ENCODE data around the gene FAM227B. TPM values are rescaled to one million over a fixed set of nuclear protein-coding genes. Genes with fewer than 3 reads are reported as not detected.
"Not testable (repeated sequence)": the region's sequence is repeated elsewhere in the genome, so short reads cannot be mapped to it uniquely, and the experiment has no call there.

The FAM227B gene
- total RNA-seq, 1 donor from 2014 or later = 4.6 TPM

DNA sequence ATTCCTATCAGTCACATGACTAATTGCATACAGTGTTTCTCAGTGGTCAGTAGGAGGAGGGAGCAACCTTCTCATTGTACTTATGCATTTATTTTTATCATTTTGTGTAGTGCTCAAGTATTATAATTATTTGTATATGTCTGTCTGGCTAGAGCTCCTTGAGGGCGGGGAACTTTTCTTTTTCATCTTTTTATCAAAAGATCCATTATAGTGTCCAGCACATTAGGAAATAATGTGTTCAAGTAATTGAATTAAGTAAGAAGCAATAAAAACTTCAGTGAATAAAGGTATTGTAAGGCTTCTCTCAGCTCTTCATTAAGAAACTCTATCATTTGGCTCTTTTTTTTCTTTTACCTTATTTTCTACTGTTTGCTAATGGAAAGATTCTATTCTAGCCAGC is 178.8 kb downstream of the FAM227B start:
- intact Hi-C loops (cut with micrococcal nuclease) = no loop called here

- intact Hi-C loops (cut with micrococcal nuclease) = no loop called here
These were observed 179.3 kb downstream of the FAM227B start for GRCh38 chr15:49441356-49441755.

GRCh38 chr15:49439678-49440395 is 180.8 kb downstream of the FAM227B start:
- intact Hi-C loops (cut with micrococcal nuclease) = no loop called here

DNA sequence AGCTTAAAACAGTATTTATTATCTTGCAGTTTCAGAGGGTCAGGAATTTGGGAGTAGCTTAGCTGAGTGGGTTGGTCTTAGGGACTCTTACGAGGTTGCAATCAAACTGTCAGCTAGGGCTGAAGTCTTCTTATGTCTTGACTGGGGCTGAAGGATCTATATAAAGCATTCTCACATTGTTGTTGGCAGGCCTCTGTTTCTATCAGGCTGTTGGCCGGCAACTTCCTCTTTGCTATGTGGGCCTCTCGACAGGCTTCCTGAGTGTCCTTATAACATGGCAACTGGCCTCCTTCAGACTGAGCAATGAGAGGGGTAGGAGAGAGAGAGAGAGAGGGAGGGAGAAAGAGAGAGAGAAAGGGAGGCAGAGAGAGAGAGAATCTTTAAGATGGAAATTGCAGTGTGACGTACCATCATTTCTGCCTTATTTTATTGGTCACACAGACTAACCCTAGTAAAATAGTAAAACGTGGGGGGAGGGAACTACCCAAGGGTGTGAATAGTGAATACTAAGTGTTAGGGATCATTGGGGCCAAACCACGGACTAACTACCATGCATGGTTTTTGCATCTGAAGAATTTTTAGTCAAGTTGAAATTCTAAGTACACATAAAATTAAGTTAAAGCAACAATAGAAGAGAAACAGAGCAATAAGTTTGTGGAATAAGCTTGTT is 181.5 kb downstream of the FAM227B start:
- intact Hi-C loops (cut with micrococcal nuclease) = no loop called here

GRCh38 chr15:49436751-49437150 is 183.9 kb downstream of the FAM227B start:
- intact Hi-C loops (cut with micrococcal nuclease) = no loop called here

DNA sequence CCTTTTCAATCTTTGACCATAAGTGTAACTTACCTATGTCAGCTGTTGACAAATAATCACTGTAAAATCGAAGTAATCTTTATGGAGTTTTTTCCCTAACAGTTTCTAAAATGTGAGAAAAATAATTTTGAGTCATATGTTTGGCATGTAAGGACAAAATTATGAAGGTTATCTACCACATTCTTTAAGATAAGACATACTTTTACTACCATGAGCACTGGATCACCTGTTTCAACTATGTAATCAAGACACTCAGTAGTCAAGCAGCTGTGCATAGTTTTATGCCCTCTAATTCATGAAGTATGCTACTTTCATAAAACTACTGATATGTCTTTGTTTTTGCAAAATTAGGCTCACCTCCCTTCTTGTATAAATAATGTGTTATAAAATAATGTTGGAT is 185.4 kb downstream of the FAM227B start:
- intact Hi-C loops (cut with micrococcal nuclease) = no loop called here

DNA sequence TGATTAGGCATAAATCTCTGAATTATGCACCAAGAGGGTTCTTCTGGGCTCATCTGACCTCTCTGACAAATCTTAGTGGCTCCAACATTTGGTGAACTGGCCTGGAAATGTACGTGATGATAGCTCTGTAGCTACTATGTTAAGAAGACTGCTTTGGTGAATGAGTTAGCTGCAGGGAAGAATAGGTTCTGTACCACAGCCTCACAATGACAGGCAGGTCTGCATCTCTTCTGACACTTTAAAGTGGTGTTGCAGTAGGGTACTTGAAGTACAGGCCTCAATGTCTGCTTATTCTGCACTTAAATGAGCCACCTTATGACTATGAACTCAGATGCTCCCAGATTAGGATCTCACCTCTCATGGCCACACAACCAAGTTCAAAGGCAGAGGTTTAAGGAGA is 190.6 kb downstream of the FAM227B start:
- intact Hi-C loops (cut with micrococcal nuclease) = loop anchor here (5.0 kb wide), 1 partner anchor 48 kb away; no protein-coding TSS in a partner anchor

DNA sequence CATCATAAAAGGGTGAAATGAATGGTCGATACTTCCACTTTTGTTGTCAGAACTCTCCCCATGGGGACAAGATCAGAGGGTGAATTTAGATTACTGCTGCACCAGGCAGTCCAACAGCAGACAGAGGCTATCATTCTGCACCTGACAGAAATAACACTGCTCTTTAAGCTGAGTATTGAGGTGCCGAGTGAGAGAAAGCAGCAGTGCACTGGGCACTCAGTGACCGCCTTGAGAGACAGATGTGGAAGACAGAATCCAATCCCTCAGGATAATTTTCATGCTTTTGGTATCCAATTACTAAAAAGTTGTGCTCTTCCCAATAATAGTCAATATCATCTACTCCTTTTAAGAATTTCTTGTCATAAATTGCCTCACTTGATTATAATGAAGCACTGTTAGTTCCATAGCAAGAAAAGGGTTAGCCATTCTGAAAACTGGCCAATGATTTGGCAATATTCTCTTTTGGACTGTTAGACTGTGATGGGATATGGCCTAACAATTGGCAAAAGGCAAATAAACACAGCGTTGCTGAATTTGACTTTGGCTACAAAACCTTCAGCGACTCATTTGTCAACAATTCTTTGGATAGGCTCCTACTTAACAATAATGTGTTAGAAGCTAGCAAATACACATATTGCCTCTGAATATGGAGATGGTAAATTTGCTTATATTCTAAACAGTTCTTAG is 192.1 kb downstream of the FAM227B start:
- intact Hi-C loops (cut with micrococcal nuclease) = no loop called here

- intact Hi-C loops (cut with micrococcal nuclease) = no loop called here
These were observed 193.2 kb downstream of the FAM227B start for GRCh38 chr15:49427372-49427771.

DNA sequence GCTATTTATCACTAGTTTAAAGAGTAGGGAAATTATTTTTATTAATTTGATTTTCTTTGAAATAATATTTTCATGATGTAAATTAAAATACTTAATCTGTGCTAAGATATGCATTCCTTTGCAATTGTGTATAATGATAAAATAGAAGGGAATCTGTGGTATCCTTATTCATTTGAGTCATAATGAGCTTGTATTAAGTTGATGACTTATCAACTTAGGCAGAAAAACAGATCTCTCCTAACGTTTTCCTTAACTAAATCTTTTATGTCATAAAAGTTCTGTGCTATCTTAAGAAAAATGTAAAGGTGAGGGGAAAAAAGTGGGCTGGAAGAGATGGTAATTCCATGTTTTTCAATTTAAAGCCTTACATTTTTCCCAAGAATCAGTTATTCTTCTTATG is 195.7 kb downstream of the FAM227B start:
- intact Hi-C loops (cut with micrococcal nuclease) = loop anchor here (5.0 kb wide), 2 partner anchors 548 to 892 kb away; partner anchors contain the start of gene EID1

DNA sequence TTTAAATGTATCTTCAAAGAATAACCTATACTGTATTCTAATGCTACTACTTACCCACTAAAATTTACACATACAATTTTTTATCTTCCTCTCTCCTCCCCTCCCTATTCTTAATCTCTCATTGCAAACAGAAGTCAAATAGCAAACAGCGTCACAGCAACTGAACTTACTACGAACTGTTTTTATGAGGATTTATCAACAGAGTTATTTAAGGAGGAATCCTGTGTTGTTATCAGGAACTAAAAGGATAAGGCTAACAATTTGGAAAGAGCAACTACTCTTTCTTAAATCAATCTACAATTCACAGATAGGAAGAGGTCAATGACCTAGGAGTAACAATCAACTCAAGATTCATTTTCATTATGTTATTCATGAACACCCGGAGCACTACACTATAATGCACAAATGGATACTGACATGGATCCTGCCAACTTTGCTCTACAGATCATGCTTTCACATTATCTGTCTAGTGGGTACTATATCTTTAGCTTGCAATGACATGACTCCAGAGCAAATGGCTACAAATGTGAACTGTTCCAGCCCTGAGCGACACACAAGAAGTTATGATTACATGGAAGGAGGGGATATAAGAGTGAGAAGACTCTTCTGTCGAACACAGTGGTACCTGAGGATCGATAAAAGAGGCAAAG is 196.6 kb downstream of the FAM227B start:
- intact Hi-C loops (cut with micrococcal nuclease) = loop anchor here (2.0 to 5.0 kb wide), 4 partner anchors 547 to 893 kb away; partner anchors contain the start of gene EID1

DNA sequence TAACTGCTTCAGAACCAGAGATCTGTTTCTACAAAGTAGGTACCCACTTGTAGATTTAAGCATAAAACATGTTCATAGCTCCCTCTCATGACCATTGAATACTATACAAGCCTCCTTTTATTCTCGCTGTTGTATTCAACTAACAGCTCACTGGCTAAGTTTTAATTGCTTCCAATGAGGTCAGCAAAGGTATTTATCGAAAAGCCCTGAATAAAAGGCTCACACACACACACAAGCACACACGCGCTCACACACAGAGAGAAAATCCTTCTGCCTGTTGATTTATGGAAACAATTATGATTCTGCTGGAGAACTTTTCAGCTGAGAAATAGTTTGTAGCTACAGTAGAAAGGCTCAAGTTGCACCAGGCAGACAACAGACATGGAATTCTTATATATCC is 197.6 kb downstream of the FAM227B start, which contains the start of gene FGF7:
Gene FGF7, plus strand, starts transcription at position 222 of the 400 bp plus-strand sequence. CDS start 1,056 bp downstream, outside the sequence.
- intact Hi-C loops (cut with micrococcal nuclease) = loop anchor here (2.0 to 5.0 kb wide), 4 partner anchors 546 to 894 kb away; partner anchors contain the start of gene EID1

GRCh38 chr15:49421991-49422390 is 198.6 kb downstream of the FAM227B start:
- intact Hi-C loops (cut with micrococcal nuclease) = loop anchor here (1.0 to 5.0 kb wide), 7 partner anchors 187 to 895 kb away; partner anchors contain the start of genes COPS2 and EID1

DNA sequence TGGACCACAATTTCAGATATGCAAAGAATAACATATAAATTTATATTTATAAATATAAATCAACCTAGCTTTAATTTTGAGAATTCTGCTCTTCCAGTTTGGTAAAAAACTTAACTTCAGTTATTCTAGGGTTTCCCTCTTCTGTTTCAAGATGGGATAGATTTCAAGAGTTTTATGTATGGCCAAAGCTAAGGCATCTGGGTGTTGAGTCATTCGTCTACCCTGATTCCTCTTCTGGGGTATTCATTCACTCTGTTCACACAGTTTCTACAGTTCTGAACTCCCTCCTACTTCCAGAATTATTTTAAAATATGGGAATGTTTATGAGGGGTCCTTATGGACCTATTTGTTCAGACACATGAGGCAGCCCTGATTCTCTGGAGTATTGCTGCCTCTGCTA is 201.8 kb downstream of the FAM227B start:
- intact Hi-C loops (cut with micrococcal nuclease) = no loop called here

- intact Hi-C loops (cut with micrococcal nuclease) = no loop called here
These were observed 205.0 kb downstream of the FAM227B start for GRCh38 chr15:49415638-49416037.

- intact Hi-C loops (cut with micrococcal nuclease) = no loop called here
These were observed 205.5 kb downstream of the FAM227B start for GRCh38 chr15:49415149-49415548.

- intact Hi-C loops (cut with micrococcal nuclease) = no loop called here
These were observed 207.8 kb downstream of the FAM227B start for GRCh38 chr15:49412797-49413196.

GRCh38 chr15:49410641-49411040 is 210.0 kb downstream of the FAM227B start:
- intact Hi-C loops (cut with micrococcal nuclease) = no loop called here

DNA sequence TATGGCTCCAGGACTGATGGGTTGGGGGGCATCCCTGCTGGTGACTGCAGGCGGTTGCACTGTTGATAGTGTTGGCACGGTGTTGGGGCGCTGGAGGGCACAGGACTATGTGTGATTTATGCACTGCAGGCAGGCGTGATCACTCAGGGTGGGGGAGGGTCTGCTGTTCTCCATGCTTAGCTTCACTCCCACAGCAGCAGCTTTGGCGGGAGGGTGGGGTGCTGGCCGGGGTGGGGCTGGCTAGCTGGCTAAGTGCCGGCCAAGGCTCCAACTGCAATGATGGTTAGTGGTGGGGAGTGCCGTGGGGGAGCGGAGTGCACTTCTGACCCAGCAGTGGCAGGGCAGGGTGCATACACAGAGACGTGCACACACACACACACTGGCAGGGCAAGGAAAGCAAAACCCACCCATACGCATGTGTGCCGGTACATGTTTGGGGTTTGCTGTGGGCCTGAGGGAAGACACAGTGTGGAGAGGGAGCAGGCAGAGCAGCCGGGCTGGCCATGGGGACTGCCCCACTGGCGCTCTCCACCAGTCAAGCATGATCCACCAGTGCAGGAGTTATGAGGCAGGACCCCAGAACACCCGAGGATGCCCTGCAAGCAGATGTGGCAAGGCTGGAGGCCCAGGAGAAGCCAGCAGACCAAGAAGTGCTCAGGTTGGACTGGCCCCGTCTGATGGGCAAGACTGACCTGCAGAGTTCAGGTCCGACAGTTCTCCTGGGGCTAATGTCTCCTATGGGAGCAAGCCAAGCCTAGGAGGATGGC is 214.1 kb downstream of the FAM227B start:
- intact Hi-C loops (cut with micrococcal nuclease) = no loop called here

- intact Hi-C loops (cut with micrococcal nuclease) = not testable (repeated sequence)
These were observed 217.9 kb downstream of the FAM227B start for GRCh38 chr15:49402515-49403296.
